Stomach (tissue), 9 donors: Measurements from ENCODE around the gene EPO. TPM values are rescaled to one million over a fixed set of nuclear protein-coding genes. Genes with fewer than 3 reads are reported as not detected.
A peak's percentile ranks its signal among the peaks of the same experiment; 100 is the strongest.

Experiments
- DNase-seq, 2 donors: peaks; one replicate each; pipeline versions ENCODE4 v3.0.0 to v3.0.0-alpha.2; 2013 to 2019
- H3K27ac ChIP-seq, 5 donors: fragments of 200-600 bp in 4 of 5; sonication (generic) in 4 of 5; one replicate each; pipeline ENCODE4 v1.5.1; 2013 to 2019; ENCODE audit warnings: mild to moderate bottlenecking in 1 of 5, moderate library complexity in 1 of 5
- H3K27me3 ChIP-seq, 3 donors: fragments of 200-600 bp; sonication (generic); one replicate each; pipeline ENCODE4 v1.5.1; 2017 to 2019; ENCODE audit warnings: mixed run types in 1 of 3
- H3K36me3 ChIP-seq, 4 donors: fragments of 200-600 bp; sonication (generic); 1 replicate in 3 of 4; 2 replicates in 1 of 4; pipeline ENCODE4 v1.5.1; 2016 to 2019
- H3K4me1 ChIP-seq, 4 donors: fragments of 200-600 bp; sonication (generic); one replicate each; pipeline ENCODE4 v1.5.1; 2016 to 2019
- H3K4me3 ChIP-seq, 4 donors: fragments of 200-600 bp; sonication (generic) in 3 of 4; one replicate each; pipeline ENCODE4 v1.5.1; 2016 to 2019; ENCODE audit warnings: mild to moderate bottlenecking in 1 of 4
- H3K9me3 ChIP-seq, 4 donors: fragments of 200-600 bp; sonication (generic); one replicate each; pipeline ENCODE4 v1.5.1; 2016 to 2019
- EP300 ChIP-seq: sonication (generic); formaldehyde crosslinking; IDR thresholded peaks from one replicate; pipeline ENCODE4 v1.6.1; 2017; ENCODE audit warnings: antibody characterized with exemption
- POLR2A ChIP-seq, 4 donors: fragments of 450-650 bp; IDR thresholded peaks; one replicate each; pipeline ENCODE4 v1.6.1; 2016; ENCODE audit warnings: antibody characterized with exemption in 4 of 4, control low read depth in 2 of 4, mild to moderate bottlenecking in 1 of 4, moderate library complexity in 1 of 4
- POLR2AphosphoS5 ChIP-seq, 3 donors: sonication (generic); formaldehyde crosslinking; IDR thresholded peaks; one replicate each; pipeline ENCODE4 v1.6.1; 2016; ENCODE audit warnings: antibody characterized with exemption in 3 of 3
- WGBS, 5 donors: extraction: QIAGEN DNeasy Blood & Tissue Kit in 3 of 5; methylation state at CpG; one replicate each; pipeline versions ENCODE4 v1.1.5 to v1.1.7; 2013 to 2018; 5-methylcytosine and 5-hydroxymethylcytosine counted together
- intact Hi-C: fragments of 100-400 bp; cut with DNase I; formaldehyde crosslinking; loops from one replicate; pipeline ENCODE4 v1.15.1; 2023; ENCODE audit warnings: low total_unique reads
- polyA plus RNA-seq, 3 donors: library from polyadenylated mRNA; stranded (reverse); fragments of 200-250 nt; gene quantifications; one replicate each; pipeline ENCODE4 v1.2.3, GENCODE V29; 2013
- total RNA-seq, 5 donors: library from RNA; depleted of rRNA; stranded (reverse); fragments of >200 nt; gene quantifications; one replicate each; pipeline versions ENCODE4 v1.1.0 to v1.2.3, GENCODE V29; 2014 to 2016
- TF ChIP-seq, protein P1 (sequence below), 7 experiments: fragments of 450-650 bp in 4 of 7; fragments of 200-600 bp in 3 of 7; sonication (generic) in 3 of 7; IDR thresholded peaks; one replicate each; pipeline ENCODE4 v1.5.1; 2016 to 2019; ENCODE audit warnings: antibody characterized with exemption in 7 of 7, control low read depth in 2 of 7, mild to moderate bottlenecking in 1 of 7
- donor health status: healthy with polysubstance abuse.
- donor health status: Bipolar disorder and iron deficiency.
- donor health status: healthy.

Gene EPO
- total and polyA plus RNA-seq, 8 donors, result not detected

DNA sequence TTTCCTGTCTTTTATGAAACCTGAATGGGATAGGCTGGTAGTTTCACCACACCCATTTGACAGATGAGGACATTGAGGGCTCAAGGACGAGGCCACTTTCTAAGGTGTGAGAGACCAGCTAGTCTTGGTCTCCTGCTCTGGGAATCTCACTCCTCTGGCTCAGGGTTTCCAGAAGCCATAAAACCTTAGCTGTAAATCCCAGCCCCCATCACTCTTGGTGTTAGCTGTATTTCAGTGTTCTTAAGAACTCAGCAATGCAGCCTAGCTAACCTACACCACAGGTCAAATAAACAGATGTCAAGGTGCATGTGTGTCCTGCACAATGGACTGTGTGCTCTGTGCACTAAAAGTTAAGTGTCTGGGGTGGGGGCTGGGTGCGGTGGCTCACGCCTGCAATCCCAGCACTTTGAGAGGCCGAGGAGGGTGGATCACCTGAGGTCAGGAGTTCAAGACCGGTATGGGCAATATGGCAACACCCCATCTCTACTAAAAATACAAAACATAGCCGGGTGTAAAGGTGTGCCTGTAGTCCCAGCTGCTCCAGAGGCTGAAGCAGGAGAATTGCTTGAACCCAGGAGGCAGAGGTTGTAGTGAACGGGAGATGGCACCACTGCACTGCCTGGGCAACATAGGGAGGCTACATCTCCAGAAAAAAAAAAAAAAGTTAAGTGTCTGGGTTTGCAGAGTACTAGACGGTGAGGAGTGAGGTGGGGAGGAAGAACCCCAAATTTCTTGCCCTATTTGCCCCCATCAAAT, 567 bp upstream of the EPO start:
- H3K36me3 ChIP-seq, result no peaks in the 10 kb centered on the region
- peaks cover 7 to 69% (median 37%) of the 10 kb centered on the region in 3 donors for H3K27me3 ChIP-seq
- intact Hi-C loops, result no loop called here
- H3K9me3 ChIP-seq, result peaks cover 0 to 7% (median 0%) of the 10 kb centered on the region in 4 donors
- H3K4me1 ChIP-seq, result peaks cover 8 to 12% (median 10%) of the 10 kb centered on the region in 4 donors
- TF ChIP-seq, protein P1, sequence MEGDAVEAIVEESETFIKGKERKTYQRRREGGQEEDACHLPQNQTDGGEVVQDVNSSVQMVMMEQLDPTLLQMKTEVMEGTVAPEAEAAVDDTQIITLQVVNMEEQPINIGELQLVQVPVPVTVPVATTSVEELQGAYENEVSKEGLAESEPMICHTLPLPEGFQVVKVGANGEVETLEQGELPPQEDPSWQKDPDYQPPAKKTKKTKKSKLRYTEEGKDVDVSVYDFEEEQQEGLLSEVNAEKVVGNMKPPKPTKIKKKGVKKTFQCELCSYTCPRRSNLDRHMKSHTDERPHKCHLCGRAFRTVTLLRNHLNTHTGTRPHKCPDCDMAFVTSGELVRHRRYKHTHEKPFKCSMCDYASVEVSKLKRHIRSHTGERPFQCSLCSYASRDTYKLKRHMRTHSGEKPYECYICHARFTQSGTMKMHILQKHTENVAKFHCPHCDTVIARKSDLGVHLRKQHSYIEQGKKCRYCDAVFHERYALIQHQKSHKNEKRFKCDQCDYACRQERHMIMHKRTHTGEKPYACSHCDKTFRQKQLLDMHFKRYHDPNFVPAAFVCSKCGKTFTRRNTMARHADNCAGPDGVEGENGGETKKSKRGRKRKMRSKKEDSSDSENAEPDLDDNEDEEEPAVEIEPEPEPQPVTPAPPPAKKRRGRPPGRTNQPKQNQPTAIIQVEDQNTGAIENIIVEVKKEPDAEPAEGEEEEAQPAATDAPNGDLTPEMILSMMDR (IDR thresholded peaks at IDR 0.05), result no peak
- DNase-seq, result no peak
- H3K27ac ChIP-seq, result no peak overlapping the region
- no peak overlapping the region for H3K4me3 ChIP-seq
- WGBS, 5 donors, result 31 to 50% (median 39%) methylated on average over 8 of the region's 8 CpGs

DNA sequence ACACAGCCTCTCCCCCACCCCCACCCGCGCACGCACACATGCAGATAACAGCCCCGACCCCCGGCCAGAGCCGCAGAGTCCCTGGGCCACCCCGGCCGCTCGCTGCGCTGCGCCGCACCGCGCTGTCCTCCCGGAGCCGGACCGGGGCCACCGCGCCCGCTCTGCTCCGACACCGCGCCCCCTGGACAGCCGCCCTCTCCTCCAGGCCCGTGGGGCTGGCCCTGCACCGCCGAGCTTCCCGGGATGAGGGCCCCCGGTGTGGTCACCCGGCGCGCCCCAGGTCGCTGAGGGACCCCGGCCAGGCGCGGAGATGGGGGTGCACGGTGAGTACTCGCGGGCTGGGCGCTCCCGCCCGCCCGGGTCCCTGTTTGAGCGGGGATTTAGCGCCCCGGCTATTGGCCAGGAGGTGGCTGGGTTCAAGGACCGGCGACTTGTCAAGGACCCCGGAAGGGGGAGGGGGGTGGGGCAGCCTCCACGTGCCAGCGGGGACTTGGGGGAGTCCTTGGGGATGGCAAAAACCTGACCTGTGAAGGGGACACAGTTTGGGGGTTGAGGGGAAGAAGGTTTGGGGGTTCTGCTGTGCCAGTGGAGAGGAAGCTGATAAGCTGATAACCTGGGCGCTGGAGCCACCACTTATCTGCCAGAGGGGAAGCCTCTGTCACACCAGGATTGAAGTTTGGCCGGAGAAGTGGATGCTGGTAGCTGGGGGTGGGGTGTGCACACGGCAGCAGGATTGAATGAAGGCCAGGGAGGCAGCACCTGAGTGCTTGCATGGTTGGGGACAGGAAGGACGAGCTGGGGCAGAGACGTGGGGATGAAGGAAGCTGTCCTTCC, 620 bp downstream of the EPO start:
- Histone ChIP-seq H3K4me1 (peaks cover 8 to 21% (median 17%) of the 10 kb centered on the region in 4 donors), H3K4me3 (peak overlapping the region in 3 of 4 donors; percentile 10 to 28 (median 11)), H3K27me3 (peaks cover 7 to 70% (median 37%) of the 10 kb centered on the region in 3 donors), H3K27ac (no peak overlapping the region), H3K9me3 (peaks cover 0 to 7% (median 0%) of the 10 kb centered on the region in 4 donors), H3K36me3 (no peaks in the 10 kb centered on the region)
- DNase-seq, result no peak
- no peak for TF ChIP-seq POLR2A (IDR thresholded peaks at IDR 0.05)
- no peak for TF ChIP-seq EP300
- TF ChIP-seq, protein P1 (IDR thresholded peaks at IDR 0.05), result no peak
- TF ChIP-seq POLR2AphosphoS5 (IDR thresholded peaks at IDR 0.05), result no peak
- intact Hi-C loops, result no loop called here
- 3 to 11% (median 5%) methylated on average over 28 to 56 of the region's 56 CpGs for WGBS, 5 donors

DNA sequence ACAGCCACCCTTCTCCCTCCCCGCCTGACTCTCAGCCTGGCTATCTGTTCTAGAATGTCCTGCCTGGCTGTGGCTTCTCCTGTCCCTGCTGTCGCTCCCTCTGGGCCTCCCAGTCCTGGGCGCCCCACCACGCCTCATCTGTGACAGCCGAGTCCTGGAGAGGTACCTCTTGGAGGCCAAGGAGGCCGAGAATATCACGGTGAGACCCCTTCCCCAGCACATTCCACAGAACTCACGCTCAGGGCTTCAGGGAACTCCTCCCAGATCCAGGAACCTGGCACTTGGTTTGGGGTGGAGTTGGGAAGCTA, 1.2 kb downstream of the EPO start:
- 60 to 83% (median 73%) methylated on average over 1 to 8 of the region's 8 CpGs for WGBS, 5 donors
- Histone ChIP-seq H3K27ac (no peak overlapping the region), H3K36me3 (no peaks in the 10 kb centered on the region), H3K4me3 (no peak overlapping the region), H3K4me1 (peaks cover 8 to 21% (median 17%) of the 10 kb centered on the region in 4 donors), H3K27me3 (peaks cover 7 to 66% (median 37%) of the 10 kb centered on the region in 3 donors), H3K9me3 (peaks cover 0 to 7% (median 0%) of the 10 kb centered on the region in 4 donors)
- intact Hi-C loops, result no loop called here
- TF ChIP-seq EP300 (no peak), POLR2AphosphoS5 (IDR thresholded peaks at IDR 0.05) (no peak), POLR2A (IDR thresholded peaks at IDR 0.05) (no peak)
- TF ChIP-seq, protein P1 (IDR thresholded peaks at IDR 0.05), result no peak
- DNase-seq, result no peak

DNA sequence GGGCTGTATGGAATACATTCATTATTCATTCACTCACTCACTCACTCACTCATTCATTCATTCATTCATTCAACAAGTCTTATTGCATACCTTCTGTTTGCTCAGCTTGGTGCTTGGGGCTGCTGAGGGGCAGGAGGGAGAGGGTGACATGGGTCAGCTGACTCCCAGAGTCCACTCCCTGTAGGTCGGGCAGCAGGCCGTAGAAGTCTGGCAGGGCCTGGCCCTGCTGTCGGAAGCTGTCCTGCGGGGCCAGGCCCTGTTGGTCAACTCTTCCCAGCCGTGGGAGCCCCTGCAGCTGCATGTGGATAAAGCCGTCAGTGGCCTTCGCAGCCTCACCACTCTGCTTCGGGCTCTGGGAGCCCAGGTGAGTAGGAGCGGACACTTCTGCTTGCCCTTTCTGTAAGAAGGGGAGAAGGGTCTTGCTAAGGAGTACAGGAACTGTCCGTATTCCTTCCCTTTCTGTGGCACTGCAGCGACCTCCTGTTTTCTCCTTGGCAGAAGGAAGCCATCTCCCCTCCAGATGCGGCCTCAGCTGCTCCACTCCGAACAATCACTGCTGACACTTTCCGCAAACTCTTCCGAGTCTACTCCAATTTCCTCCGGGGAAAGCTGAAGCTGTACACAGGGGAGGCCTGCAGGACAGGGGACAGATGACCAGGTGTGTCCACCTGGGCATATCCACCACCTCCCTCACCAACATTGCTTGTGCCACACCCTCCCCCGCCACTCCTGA, 2.4 kb downstream of the EPO start:
- Histone ChIP-seq H3K27me3 (peaks cover 7 to 62% (median 37%) of the 10 kb centered on the region in 3 donors), H3K36me3 (no peaks in the 10 kb centered on the region), H3K4me3 (no peak overlapping the region), H3K4me1 (peaks cover 8 to 21% (median 17%) of the 10 kb centered on the region in 4 donors), H3K27ac (no peak overlapping the region), H3K9me3 (peaks cover 0 to 6% (median 0%) of the 10 kb centered on the region in 4 donors)
- no peak for DNase-seq
- TF ChIP-seq POLR2AphosphoS5 (IDR thresholded peaks at IDR 0.05), result no peak
- TF ChIP-seq, protein P1 (IDR thresholded peaks at IDR 0.05), result no peak
- no peak for TF ChIP-seq POLR2A (IDR thresholded peaks at IDR 0.05)
- TF ChIP-seq EP300, result no peak
- 71 to 86% (median 81%) methylated on average over 9 to 17 of the region's 17 CpGs for WGBS, 5 donors
- intact Hi-C loops, result no loop called here
